ENCODE measurements around the gene PI16. TPM values are rescaled to one million over a fixed set of nuclear protein-coding genes. Genes with fewer than 3 reads are reported as not detected.

PI16 gene
- total RNA-seq, 1 donor from 2014 or later, result 15.4 TPM

DNA sequence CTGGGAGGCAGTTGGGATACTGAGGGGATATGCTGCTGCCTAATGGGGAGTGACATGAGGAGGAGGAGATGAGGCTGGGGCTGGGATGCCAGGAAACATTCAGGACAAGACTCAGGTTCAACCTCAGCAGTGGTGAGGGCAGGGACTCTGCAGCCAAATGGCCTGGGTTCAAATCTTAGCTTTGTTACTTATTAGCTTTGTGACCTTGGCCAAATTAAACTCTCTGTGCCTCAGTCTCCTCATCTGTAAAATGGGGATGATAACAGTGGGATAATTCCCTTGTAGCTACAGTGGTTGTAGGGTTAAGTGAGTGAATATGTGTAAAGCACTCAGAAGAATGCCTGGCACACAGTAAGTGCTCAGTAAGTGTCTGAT, 1.9 kb downstream of the PI16 start:
- DNase-seq (ENCODE audit: low spot score), result no peak

DNA sequence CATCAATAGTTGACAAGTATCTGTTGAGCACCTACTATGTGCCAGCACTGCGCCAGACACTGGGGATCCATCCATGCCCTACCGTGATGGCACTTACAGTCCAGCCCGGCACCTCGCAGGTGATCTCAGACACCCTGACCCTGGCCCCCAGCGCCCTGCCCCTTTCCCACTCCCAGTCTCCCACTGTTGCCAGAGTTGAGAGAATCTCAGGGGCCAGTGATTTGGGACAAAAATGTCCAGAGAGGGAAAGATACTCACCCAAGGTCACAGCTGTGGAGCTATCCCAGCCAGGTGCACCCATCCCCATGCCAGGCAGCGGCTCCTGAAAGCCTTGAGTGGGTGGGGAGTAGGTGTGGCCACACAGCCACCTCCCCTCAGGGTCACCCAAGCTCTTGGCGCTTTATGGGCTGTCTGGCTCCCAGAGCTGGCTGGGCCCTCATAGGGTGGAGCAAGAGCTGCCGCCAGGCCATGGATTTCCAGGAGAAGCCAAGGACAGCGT, 3.3 kb downstream of the PI16 start:
- no peak for DNase-seq (ENCODE audit: low spot score)

DNA sequence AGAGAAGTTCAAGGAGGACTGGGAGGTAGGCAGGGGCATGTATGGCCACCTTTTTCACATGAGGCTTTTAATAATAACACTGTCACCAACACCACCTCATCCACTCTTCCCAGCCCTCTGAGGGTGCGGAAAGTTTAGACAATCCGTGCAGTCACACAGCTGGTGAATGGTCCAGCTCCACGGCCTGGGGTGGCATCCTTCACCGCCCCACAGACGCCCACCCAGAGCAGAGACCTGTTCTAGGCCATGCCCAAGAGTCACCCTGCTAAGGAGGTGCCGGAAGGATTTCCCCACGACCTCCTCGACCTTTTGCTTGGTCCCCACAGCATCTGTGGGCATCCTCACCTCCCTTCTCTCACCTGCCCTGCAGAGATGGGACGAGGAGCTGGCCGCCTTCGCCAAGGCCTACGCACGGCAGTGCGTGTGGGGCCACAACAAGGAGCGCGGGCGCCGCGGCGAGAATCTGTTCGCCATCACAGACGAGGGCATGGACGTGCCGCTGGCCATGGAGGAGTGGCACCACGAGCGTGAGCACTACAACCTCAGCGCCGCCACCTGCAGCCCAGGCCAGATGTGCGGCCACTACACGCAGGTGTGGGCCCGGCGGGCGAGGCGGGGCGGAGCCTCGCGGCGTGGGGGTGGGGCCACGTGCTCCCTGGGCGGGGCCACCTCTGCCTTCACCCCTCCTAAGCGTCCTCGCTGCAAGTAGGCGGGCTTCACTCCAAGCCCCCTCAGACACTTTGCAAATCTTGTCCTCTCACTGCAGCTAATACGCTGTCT, 4.4 kb downstream of the PI16 start:
- DNase-seq (ENCODE audit: low spot score), result no peak

DNA sequence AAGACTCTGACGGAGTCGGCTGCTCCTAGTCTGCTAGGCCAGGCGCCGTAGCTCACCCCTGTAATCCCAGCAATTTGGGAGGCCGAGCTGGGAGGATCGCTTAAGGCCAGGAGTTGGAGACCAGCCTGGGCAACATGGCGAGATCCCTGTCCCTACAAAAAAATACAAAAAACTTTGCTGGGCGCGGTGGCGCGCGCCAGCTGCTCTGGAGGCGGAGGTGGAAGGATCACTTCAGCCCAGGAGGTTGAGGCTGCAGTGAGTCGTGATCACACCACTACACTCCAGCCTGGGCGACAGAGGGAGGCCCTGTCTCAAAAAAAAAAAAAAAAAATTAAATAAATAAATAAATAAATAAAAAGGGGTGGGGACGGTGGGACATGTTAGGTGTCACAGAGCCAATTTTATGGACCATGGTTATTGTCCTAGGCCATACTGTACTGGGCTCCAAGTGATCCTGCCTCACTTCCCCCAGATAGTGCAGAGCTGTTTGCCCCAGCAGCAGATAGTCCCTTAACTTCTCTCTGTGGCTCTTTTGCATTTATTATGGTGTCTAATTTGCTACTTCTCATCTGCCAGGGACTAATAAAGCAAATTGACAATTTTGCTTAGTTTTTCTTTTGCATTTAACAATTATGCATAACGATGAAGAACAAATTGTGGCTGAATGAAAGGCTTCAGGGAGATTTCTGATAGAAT, 5.2 kb downstream of the PI16 start:
- no peak for DNase-seq (ENCODE audit: low spot score)

DNA sequence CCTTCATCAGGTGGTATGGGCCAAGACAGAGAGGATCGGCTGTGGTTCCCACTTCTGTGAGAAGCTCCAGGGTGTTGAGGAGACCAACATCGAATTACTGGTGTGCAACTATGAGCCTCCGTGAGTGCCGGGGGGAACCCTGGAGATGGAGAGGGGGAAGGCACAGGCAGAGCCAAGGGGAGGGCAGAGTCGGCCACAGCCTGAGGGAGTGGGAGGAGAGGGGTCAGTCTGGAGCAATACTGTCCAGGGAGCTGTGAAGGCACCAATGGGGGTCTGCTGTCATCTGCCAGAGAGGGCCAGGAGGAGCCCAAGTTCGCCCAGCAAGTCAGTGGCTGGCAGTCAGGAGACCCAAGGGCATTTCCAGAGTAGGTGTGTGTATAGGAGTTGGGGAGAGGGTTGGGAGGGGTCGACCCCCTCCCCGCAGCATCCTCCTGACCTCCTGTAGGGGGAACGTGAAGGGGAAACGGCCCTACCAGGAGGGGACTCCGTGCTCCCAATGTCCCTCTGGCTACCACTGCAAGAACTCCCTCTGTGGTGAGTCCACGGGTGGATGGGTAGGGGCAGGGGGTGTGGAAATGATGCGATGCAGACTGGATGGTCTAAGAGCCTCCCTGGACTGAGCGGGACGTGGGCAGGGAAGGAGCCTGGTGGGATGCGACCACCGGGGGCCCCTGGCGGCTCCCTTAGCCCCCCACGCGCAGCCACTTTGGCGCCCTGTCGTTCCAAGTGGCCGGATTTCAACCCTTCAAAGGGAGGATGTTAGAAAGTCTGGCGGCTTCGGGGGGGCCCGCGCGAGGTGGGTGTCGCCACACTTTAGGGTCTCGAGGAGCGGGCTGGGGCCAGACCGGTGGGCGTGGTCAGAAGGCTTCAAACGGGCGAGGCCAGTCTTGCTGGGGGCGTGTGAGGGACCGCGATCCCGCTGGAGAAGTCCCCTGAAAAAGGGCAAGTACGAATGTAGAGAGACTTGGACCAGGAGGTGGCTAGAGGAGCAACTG, 7.2 kb downstream of the PI16 start:
- DNase-seq (ENCODE audit: low spot score), result no peak

DNA sequence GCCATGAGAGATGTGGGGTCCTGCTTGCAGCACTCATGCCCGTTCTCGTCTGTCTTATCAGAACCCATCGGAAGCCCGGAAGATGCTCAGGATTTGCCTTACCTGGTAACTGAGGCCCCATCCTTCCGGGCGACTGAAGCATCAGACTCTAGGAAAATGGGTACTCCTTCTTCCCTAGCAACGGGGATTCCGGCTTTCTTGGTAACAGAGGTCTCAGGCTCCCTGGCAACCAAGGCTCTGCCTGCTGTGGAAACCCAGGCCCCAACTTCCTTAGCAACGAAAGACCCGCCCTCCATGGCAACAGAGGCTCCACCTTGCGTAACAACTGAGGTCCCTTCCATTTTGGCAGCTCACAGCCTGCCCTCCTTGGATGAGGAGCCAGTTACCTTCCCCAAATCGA, 8.3 kb downstream of the PI16 start:
- DNase-seq (ENCODE audit: low spot score), result peak; percentile 74

DNA sequence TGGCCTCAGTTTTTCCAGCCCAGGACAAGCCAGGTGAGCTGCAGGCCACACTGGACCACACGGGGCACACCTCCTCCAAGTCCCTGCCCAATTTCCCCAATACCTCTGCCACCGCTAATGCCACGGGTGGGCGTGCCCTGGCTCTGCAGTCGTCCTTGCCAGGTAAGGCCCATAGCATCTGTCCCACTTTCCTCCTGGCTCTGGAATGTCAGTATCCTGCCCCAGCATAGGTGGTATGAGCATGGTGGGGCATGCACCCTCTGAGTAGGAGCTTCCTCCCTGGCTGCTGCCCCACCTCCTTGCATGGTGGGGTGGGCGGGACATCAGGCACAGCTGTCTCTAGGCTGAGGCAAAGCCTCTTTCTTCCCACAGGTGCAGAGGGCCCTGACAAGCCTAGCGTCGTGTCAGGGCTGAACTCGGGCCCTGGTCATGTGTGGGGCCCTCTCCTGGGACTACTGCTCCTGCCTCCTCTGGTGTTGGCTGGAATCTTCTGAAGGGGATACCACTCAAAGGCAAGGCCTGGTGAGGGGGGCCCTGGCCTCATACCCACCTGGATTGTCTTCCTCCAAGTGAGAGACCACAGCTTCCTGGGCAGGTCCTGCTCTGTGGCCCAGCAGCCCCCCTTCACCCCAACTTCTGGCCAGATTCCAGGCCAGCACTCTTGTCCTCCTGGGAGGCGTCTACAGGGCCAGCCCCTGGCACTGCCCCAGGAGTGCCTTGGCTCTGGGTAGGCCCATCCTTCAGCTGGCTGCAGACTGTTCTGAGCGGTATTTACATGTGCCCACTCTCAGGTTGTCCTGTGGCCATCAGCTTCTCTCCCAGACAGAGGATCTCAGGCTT, 9.1 kb downstream of the PI16 start:
- no peak for DNase-seq (ENCODE audit: low spot score)

DNA sequence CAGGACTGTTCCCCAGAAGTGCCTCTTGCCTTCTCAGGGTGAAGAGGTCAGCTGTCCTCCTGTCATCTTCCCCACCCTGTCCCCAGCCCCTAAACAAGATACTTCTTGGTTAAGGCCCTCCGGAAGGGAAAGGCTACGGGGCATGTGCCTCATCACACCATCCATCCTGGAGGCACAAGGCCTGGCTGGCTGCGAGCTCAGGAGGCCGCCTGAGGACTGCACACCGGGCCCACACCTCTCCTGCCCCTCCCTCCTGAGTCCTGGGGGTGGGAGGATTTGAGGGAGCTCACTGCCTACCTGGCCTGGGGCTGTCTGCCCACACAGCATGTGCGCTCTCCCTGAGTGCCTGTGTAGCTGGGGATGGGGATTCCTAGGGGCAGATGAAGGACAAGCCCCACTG, 9.8 kb downstream of the PI16 start:
- DNase-seq (ENCODE audit: low spot score), result no peak

DNA sequence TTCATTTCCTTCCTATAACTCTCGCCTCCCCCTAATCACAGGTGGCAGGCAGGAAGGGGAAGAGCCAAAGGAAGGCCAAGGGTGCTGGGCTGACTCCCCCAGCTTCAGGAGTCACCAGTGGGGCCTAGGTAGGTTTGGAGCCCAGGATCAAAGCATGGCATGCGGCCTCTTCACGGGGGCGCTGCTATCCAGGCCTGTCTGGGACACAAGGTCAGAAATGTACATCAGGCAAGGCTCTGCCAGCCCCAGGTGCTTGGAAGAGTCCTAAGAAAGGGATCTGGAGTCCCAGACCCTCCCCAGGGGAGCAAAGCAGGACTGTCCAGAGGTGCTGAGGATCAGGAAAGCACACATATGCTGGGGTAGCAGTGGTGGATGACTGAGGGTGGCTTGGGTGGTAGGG, 10.4 kb downstream of the PI16 start:
- no peak for DNase-seq (ENCODE audit: low spot score)

DNA sequence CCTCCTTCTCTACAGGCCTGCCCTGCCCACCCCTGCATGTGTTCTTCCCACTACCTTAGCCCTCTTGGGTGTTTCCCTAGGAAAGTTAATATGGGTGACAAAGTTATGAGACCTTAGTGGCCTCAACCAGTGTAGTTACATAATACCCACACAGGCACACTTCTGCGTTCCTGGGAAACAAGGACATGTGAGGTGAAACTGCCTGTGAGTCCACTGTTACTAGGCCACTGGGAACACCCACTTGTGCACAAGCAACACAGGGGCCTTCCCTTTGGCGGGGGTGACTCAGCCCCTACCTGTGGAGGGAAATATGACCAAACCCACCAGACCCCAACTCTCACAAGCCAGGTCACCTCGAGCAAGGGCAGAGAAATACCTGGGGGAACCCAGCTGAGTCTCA, 12.8 kb downstream of the PI16 start:
- no peak for DNase-seq (ENCODE audit: low spot score)

DNA sequence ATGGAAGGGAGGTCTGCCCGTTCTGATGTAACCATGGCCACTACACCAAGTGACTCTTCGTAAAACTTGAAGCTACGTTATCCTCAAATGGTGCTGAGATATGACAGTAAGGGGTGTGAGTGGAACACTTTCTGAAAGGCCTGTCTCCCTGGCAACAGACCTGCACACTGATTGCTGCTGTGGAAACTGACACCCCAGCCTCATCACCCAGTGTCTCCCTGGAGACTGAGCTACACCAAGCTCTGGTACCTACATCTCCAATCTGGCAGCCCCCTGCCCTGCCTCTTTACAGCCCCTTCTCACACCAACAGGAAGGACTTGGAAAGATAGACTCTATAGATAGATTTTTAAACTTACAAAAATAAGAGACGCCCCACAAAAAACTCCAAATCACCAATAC, 13.2 kb downstream of the PI16 start:
- DNase-seq (ENCODE audit: low spot score), result no peak

DNA sequence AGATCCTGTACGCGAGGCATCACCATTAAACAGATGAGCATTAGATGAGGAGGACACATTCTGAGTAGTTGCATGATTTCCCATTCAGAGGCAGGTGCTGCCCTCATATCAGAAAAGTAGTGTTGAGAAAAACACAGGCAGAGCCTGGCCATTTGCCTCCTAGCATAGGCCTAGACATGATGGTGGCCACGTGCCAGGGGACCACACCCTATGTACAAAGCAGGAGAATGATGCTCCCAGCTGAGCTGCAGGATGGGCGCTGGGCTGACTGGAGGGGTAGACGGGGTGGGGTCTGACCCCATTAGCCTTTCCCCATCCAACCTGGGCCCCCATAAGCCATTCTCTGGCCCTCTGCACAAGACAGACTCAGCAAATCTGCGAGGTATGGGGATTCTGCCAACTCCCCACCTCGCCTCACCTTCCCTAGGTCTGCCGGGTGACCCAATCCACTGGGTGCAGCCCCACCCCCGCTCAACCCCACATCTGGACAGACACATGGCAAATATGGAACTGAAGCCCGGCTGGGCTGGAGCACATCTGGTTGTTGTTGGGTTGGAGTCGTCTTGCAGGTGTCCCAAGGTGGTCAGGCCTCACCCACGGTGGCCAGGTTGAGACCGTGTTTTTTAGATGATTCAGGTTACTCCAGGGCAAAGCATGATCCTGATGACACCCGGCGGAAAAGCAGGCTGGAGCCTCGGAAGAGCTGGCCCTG, 13.9 kb downstream of the PI16 start:
- no peak for DNase-seq (ENCODE audit: low spot score)

DNA sequence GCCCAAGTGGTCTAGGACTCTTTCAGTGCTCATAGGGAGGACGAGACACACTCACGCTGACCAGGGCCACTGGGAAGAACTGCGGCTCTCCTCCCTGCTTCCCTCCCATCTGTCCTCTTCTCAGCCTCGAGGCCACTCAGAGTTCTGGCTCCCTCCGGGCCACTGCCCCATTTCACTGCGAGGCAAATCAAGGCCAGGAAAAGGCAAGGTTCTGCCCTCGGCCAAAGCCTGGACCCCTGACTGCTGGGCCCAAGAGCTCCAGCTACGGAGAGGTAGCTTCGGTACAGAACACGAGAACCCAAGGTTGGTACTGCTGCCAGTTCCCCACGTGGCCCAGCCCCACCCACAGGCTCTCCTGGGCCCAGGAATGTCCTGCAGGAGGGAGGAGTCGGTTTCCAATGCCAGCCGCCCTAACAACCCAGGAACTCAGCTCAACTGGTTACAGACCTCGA, 14.7 kb downstream of the PI16 start:
- DNase-seq (ENCODE audit: low spot score), result no peak

DNA sequence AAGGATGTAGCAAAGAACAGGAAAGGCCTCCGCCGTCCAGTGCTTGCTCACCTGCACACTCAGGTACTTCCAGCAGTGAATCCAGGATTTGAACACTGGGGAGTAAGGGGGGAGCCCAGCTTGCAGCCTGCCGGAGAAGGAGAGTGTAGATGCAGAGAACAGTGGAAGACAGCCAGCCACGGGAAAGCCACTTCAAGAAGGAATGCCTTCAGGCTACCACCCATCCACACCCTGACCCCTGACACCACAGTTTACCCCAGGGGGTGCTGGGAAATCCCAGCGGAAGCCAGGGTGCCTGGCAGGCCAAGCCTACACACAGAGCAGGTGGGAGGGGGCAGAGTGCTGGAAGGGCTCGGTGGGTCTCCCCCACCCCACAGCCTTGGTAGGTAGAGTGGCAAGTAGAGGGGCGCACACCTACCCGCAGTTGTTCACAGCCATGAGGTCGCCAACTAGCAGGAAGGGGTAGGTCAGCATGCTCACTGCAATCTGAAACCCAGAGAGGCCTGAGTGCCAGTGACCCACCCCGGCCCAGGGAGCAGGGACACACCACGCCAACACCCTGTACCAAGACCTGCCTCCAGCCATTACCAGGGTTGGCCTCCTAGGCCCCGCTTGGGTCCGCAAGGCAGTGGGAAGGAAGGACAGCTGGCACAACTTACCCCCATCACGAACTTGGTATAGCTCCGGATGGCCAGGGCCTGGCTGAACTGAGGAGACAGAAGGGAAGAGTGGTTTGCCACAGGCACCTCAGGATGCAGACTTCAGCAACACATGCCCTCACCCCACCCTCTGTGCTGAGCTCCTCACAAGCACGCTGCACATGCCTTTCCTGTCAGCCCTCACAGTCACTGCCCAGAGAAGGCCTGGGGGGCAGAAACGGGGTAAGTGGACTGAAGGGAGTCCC, 15.7 kb downstream of the PI16 start:
- DNase-seq (ENCODE audit: low spot score), result no peak

DNA sequence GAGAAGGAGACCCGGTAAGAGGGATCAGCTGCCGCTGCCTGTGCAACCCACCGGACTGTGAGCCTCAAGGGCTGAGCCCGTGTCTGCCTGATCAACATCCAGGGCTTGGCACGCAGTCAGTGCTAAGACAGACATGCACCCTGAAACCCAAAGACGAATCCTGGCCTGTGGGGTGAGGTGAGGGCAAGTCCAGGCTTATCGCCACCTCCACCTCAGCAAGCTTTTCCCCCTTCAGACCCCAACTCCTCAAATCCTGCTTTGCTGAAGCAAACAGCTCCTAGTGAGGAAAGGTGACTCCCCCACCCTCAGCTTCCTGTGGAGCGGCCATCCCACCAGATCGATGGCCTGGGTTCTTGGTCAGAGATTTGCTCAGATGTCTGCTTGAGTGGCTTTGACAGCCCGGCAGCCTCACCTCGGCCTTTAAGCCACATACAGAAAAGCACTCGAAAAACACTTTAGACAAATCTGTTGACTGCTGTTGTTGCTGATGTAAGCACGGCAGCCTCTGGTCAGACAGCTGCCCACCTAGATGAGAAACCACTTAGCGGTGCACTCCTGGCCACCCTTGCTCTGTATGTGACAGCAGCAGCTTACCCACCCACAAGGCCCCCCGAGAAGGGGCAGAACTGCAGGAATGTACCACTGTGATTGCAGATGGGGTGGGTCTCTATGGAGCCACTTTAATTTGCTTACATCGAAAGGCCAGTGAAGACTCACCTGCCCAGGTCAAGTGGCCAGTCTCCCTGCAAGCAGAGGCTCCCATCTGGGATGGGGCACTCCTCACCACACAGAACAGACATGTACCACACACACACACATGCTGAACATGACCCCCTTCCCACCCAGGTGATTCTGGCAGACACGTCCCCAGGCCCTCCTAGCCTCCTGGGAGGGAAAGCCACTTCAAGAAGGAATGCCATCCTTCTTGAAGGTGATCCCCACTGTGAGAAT, 16.6 kb downstream of the PI16 start:
- no peak for DNase-seq (ENCODE audit: low spot score)

DNA sequence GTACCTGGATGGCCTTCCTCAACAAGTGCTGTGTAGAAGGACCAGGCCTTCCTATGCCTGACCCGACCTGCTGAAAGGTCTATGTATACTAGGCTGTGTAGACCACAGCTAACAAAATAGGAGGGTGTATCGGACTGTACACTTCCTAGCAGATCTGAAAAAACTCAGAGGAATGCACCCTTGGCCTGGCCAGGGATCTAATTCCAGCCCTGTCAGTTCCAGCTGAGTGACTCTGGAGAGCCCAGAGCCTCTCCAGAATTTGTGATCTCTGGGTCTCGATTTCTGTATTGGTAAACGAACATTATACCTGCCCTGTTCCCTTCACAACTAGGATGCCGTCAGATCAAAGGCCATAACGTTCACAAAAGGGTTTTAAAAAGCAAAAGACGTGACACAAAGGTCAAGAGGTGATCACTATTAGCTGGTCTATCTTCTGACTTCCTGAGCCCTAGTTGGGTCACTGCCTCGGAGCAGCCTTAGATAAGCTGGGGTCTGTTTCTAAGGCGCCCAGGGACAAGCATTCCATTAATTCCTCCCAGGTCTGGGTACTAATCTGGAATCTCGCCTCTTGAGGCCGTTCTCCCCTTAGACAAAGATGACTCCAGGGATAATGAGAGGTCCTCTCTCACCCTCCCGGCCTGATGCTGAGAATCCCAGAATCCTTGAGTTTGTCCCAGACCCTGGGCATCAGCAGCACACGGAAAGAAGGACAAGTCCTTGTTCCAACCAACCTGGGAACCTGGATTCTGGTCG, 17.6 kb downstream of the PI16 start:
- DNase-seq (ENCODE audit: low spot score), result no peak

DNA sequence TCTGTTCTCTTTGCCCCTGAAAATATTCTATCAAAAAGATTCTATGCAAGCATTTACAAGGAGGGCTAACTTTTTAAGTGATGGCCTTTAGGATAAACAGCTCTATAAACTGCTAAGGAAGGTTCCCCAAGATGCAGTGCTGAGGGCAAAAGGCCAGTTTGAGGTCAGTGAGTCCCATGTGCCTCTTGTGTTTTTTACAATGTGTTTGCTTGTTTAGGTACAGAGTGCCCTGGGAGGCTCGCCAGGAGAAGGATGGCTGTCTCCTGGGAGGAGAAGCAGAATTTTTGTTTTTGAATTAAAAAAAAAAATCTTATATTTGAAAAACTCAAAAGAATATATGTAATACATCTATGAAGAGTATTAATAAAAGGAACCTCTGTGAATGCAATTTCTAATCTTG, 18.7 kb downstream of the PI16 start:
- DNase-seq (ENCODE audit: low spot score), result no peak

DNA sequence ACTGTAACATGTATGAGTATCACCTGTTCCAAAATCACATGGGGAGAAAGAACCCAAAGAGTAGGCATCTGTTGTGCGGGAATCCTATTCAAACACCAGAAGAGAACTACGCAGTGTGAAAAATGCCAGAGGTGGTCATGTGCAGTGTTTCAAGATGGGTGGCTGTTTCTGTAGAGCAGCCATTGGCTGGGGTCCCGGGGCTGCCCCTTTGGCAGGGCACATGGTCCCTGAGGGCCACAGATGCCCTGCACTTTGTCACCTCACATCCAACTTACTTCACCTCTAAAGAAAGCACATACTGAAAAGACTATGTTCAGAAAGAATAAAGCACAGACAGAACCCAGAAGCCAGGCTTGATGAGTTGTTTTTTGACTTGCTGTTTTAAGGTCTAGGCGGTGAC, 19.1 kb downstream of the PI16 start:
- DNase-seq (ENCODE audit: low spot score), result no peak
